Liver (tissue), 9 donors: ENCODE measurements around the gene TMCO4. TPM values are rescaled to one million over a fixed set of nuclear protein-coding genes. Genes with fewer than 3 reads are reported as not detected.

Experiments
- DNase-seq: peaks from one replicate; pipeline ENCODE4 v3.0.0-alpha.2; 2017; ENCODE audit warnings: low spot score
- H3K27ac ChIP-seq, 2 donors: one replicate each; pipeline ENCODE4 v1.7.0; 2013; ENCODE audit warnings: inconsistent platforms in 2 of 2, low read length in 2 of 2, control low read depth in 1 of 2, low read depth in 1 of 2, mild to moderate bottlenecking in 1 of 2
- H3K27me3 ChIP-seq, 4 donors: one replicate each; pipeline versions ENCODE4 v1.6.1 to v1.7.0; 2013; ENCODE audit warnings: low read length in 3 of 4, inconsistent platforms in 1 of 4, mild to moderate bottlenecking in 1 of 4, moderate library complexity in 1 of 4; ENCODE audit not compliant: control insufficient read depth in 4 of 4, insufficient read depth in 4 of 4
- H3K36me3 ChIP-seq, 4 donors: one replicate each; pipeline versions ENCODE4 v1.6.1 to v1.7.0; 2013; ENCODE audit warnings: low read length in 3 of 4, mild to moderate bottlenecking in 3 of 4, low read depth in 1 of 4, moderate library complexity in 1 of 4; ENCODE audit not compliant: control insufficient read depth in 4 of 4, insufficient read depth in 3 of 4
- H3K4me1 ChIP-seq, 4 donors: one replicate each; pipeline versions ENCODE4 v1.6.1 to v1.7.0; 2013; ENCODE audit warnings: low read length in 3 of 4, mild to moderate bottlenecking in 3 of 4, moderate library complexity in 1 of 4; ENCODE audit not compliant: control insufficient read depth in 4 of 4, insufficient read depth in 4 of 4
- H3K4me3 ChIP-seq, 3 donors: one replicate each; pipeline versions ENCODE4 v1.6.1 to v1.7.0; 2013; ENCODE audit warnings: low read length in 3 of 3, control low read depth in 1 of 3, low read depth in 1 of 3, mild to moderate bottlenecking in 1 of 3
- H3K9ac ChIP-seq, 2 donors: one replicate each; pipeline ENCODE4 v1.7.0; 2013; ENCODE audit warnings: low read length in 2 of 2, mild to moderate bottlenecking in 2 of 2, moderate library complexity in 2 of 2, control low read depth in 1 of 2, low read depth in 1 of 2
- H3K9me3 ChIP-seq, 4 donors: one replicate each; pipeline versions ENCODE4 v1.6.1 to v1.7.0; 2013; ENCODE audit warnings: low read length in 3 of 4; ENCODE audit not compliant: control insufficient read depth in 4 of 4
- EGR1 ChIP-seq, 2 donors: IDR thresholded peaks; 2 replicates each; pipeline ENCODE4 v1.6.1; 2016 to 2018; ENCODE audit warnings: antibody characterized with exemption in 2 of 2, low read depth in 2 of 2
- FOXA1 ChIP-seq: IDR thresholded peaks from 2 replicates; pipeline ENCODE4 v1.6.1; 2016; ENCODE audit warnings: antibody characterized with exemption
- FOXA2 ChIP-seq: IDR thresholded peaks from 2 replicates; pipeline ENCODE4 v1.6.1; 2016; ENCODE audit warnings: antibody characterized with exemption
- GABPA ChIP-seq, 2 donors: IDR thresholded peaks in 1 of 2; conservative IDR thresholded peaks in 1 of 2; 2 replicates each; pipeline ENCODE4 v1.6.1; 2016; ENCODE audit warnings: antibody characterized with exemption in 2 of 2, mild to moderate bottlenecking in 1 of 2, moderate library complexity in 1 of 2
- HNF4A ChIP-seq, 2 donors: conservative IDR thresholded peaks; 2 replicates each; pipeline ENCODE4 v1.6.1; 2016; ENCODE audit warnings: antibody characterized with exemption in 2 of 2, mild to moderate bottlenecking in 2 of 2
- JUND ChIP-seq, 2 donors: IDR thresholded peaks; 2 replicates each; pipeline ENCODE4 v1.6.1; 2016; ENCODE audit warnings: antibody characterized with exemption in 2 of 2
- MAX ChIP-seq: IDR thresholded peaks from 2 replicates; pipeline ENCODE4 v1.6.1; 2016; ENCODE audit warnings: antibody characterized with exemption
- NR2F2 ChIP-seq: IDR thresholded peaks from 2 replicates; pipeline ENCODE4 v1.6.1; 2016; ENCODE audit warnings: antibody characterized with exemption
- RAD21 ChIP-seq, 2 donors: IDR thresholded peaks; 2 replicates each; pipeline ENCODE4 v1.6.1; 2016; ENCODE audit warnings: antibody characterized with exemption in 2 of 2, mild to moderate bottlenecking in 2 of 2
- REST ChIP-seq: IDR thresholded peaks from 2 replicates; pipeline ENCODE4 v1.6.1; 2016; ENCODE audit warnings: antibody characterized with exemption, mild to moderate bottlenecking
- RXRA ChIP-seq, 2 donors: IDR thresholded peaks; 2 replicates each; pipeline ENCODE4 v1.6.1; 2017 to 2018; ENCODE audit warnings: antibody characterized with exemption in 2 of 2, mild to moderate bottlenecking in 1 of 2
- SP1 ChIP-seq: IDR thresholded peaks from 2 replicates; pipeline ENCODE4 v1.6.1; 2018; ENCODE audit warnings: antibody characterized with exemption, mild to moderate bottlenecking
- TAF1 ChIP-seq: conservative IDR thresholded peaks from 2 replicates; pipeline ENCODE4 v1.6.1; 2016; ENCODE audit warnings: antibody characterized with exemption, mild to moderate bottlenecking
- YY1 ChIP-seq: IDR thresholded peaks from 2 replicates; pipeline ENCODE4 v1.6.1; 2016; ENCODE audit warnings: antibody characterized with exemption, mild to moderate bottlenecking
- WGBS: extraction: QIAGEN DNeasy Blood & Tissue Kit; methylation state at CpG from one replicate; pipeline ENCODE4 v1.1.7; 2013; 5-methylcytosine and 5-hydroxymethylcytosine counted together
- polyA plus RNA-seq, 2 donors: library from polyadenylated mRNA; stranded (reverse) in 1 of 2; unstranded in 1 of 2; fragments of 200-250 nt in 1 of 2; fragments of >200 nt in 1 of 2; fragmentation: Nextera tagmentation in 1 of 2; extraction: Ambion mirVana in 1 of 2; gene quantifications; one replicate each; pipeline versions ENCODE4 v1.2.1 to v1.2.3, GENCODE V29; 2013 to 2015
- total RNA-seq, 2 donors: library from RNA; depleted of rRNA; stranded (reverse); fragments of >200 nt; gene quantifications; one replicate each; pipeline ENCODE4 v1.2.3, GENCODE V29; 2014
- TF ChIP-seq, protein P1 (sequence below): fragments of 150-350 bp; IDR thresholded peaks from 2 replicates; pipeline ENCODE4 v1.5.1; 2017; ENCODE audit warnings: improper control_type of control experiment, low read depth, low read length; ENCODE audit not compliant: missing input control
- donor health status: healthy.
- donor health status: healthy.
- donor health status: healthy.
- donor health status: healthy.
- donor health status: healthy.

Gene TMCO4
- total and polyA plus RNA-seq, 4 donors = 4.0 to 9.5 (median 6.0) TPM

DNA sequence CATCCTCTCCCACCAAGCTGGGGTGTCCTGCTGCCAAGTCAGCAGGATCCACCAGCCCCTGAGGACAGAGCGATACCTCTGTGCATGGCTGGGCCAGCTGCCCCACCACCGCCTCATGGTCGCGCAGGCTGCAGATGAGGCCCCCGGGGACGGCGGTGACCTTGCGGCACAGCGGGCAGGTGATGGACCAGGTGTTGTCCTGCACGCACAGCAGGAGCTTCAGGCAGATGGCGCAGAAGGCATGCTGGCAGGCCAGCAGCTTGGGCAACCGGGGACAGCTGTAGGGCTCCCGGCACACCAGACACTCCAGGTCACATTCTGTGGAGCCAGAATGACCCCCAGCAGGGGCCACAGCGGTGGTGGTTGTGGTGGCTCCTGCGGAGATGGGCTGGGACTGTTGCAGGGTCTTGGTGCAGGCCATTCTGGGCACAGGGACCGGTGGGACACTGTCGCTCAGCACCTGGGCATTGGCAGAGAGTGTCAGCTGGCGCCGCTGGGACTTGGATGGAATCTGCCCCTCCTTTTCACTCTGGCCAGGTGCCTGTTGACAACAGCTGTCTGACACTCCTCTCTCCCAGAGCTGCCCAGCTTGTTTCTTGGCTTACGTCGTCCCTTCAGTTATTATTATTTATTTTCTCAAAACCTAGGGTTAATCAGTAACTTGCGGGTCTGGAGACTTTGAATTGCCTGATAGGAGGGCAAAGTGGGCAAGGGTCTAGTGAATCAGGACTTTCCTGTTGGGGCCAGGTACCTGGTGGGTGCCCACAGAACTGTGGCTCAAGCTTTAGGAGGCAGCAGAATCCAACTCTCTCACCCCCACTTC is 15.2 kb upstream of the TMCO4 start, which contains the start of gene RNF186:
Gene RNF186, minus strand, starts transcription at position 603 of the 823 bp plus-strand sequence. Its CDS starts 182 bp downstream, at position 421.
- no peak within 1 kb of the TSS for H3K9ac ChIP-seq
- WGBS = 39% methylated on average over 22 of the region's 22 CpGs

GRCh38 chr1:19814244-19814661 is 14.5 kb upstream of the TMCO4 start:
- 79% methylated on average over 15 of the region's 15 CpGs for WGBS
- Histone ChIP-seq H3K27ac (no peak overlapping the region), H3K36me3 (no peaks in the 10 kb centered on the region), H3K4me1 (peaks cover 16 to 53% (median 46%) of the 10 kb centered on the region in 4 donors), H3K9ac (no peak overlapping the region), H3K9me3 (no peaks in the 10 kb centered on the region), H3K27me3 (no peaks in the 10 kb centered on the region), H3K4me3 (no peak overlapping the region)
- no peak for DNase-seq
- TF ChIP-seq, protein P1, sequence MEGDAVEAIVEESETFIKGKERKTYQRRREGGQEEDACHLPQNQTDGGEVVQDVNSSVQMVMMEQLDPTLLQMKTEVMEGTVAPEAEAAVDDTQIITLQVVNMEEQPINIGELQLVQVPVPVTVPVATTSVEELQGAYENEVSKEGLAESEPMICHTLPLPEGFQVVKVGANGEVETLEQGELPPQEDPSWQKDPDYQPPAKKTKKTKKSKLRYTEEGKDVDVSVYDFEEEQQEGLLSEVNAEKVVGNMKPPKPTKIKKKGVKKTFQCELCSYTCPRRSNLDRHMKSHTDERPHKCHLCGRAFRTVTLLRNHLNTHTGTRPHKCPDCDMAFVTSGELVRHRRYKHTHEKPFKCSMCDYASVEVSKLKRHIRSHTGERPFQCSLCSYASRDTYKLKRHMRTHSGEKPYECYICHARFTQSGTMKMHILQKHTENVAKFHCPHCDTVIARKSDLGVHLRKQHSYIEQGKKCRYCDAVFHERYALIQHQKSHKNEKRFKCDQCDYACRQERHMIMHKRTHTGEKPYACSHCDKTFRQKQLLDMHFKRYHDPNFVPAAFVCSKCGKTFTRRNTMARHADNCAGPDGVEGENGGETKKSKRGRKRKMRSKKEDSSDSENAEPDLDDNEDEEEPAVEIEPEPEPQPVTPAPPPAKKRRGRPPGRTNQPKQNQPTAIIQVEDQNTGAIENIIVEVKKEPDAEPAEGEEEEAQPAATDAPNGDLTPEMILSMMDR = no peak
- TF ChIP-seq EGR1 (IDR thresholded peaks at IDR 0.05; ENCODE audit: low read depth in 2 of 2) (no peak), TAF1 (no peak), YY1 (no peak), MAX (no peak), NR2F2 (no peak), GABPA (IDR thresholded peaks at IDR 0.05 in 1 of 2, conservative IDR thresholded peaks at IDR 0.05 in 1 of 2) (no peak), RXRA (IDR thresholded peaks at IDR 0.05) (no peak), SP1 (no peak), JUND (IDR thresholded peaks at IDR 0.05) (no peak)

More for the DNA sequence above, 15.2 kb upstream of the TMCO4 start, which contains the start of gene RNF186:
- no peak for DNase-seq
- Histone ChIP-seq H3K27ac (peak within 1 kb of the TSS; percentile 68 to 79), H3K4me1 (peaks cover 16 to 58% (median 52%) of the 10 kb centered on the region in 4 donors), H3K27me3 (no peaks in the 10 kb centered on the region), H3K4me3 (peak within 1 kb of the TSS in 2 of 3 donors; percentile 12 to 45), H3K9me3 (no peaks in the 10 kb centered on the region), H3K36me3 (no peaks in the 10 kb centered on the region)
- TF ChIP-seq MAX = peak; percentile 57
- TF ChIP-seq RXRA (IDR thresholded peaks at IDR 0.05) = peak; percentile 40 to 71
- no peak for TF ChIP-seq FOXA1
- TF ChIP-seq HNF4A (conservative IDR thresholded peaks at IDR 0.05) = peak; percentile 68 to 72
- TF ChIP-seq YY1 = no peak
- peak in 1 of 2 donors; percentile 46 for TF ChIP-seq JUND (IDR thresholded peaks at IDR 0.05)
- TF ChIP-seq FOXA2 = peak; percentile 70
- TF ChIP-seq SP1 = peak; percentile 78
- TF ChIP-seq RAD21 (IDR thresholded peaks at IDR 0.05) = peak; percentile 14 to 62
- TF ChIP-seq REST = peak; percentile 64
- TF ChIP-seq EGR1 (IDR thresholded peaks at IDR 0.05; ENCODE audit: low read depth in 2 of 2) = no peak
